Mesodermal cell (in vitro differentiated cells): Measurements from ENCODE around the gene REC8.

Source experiments
- H3K27ac ChIP-seq: 2 replicates; pipeline ENCODE4 v1.7.0; 2013; ENCODE audit warnings: mild to moderate bottlenecking, low read depth, low read length, moderate library complexity; ENCODE audit not compliant: severe bottlenecking
- H3K36me3 ChIP-seq: 2 replicates; pipeline ENCODE4 v1.7.1; 2013; ENCODE audit warnings: mild to moderate bottlenecking, low read length, moderate library complexity; ENCODE audit not compliant: control insufficient read depth, insufficient read depth
- H3K4me1 ChIP-seq: one replicate; pipeline ENCODE4 v1.7.1; 2013; ENCODE audit warnings: mild to moderate bottlenecking, low read length; ENCODE audit not compliant: insufficient read depth, control insufficient read depth, poor library complexity, severe bottlenecking
- H3K4me3 ChIP-seq: 2 replicates; pipeline ENCODE4 v1.7.0; 2013; ENCODE audit warnings: low read length, control low read depth, mild to moderate bottlenecking; ENCODE audit not compliant: insufficient read depth, poor library complexity, severe bottlenecking; ENCODE audit errors: extremely low read depth
- H3K9me3 ChIP-seq: 2 replicates; pipeline ENCODE4 v1.7.1; 2013; ENCODE audit warnings: mild to moderate bottlenecking, low read length, moderate library complexity; ENCODE audit not compliant: control insufficient read depth
- WGBS, 2 experiments: methylation state at CpG; one replicate each; pipeline ENCODE4 v1.1.5; 2013; ENCODE audit warnings: missing lambda C conversion rate in 2 of 2; ENCODE audit not compliant: insufficient coverage in 2 of 2; 5-methylcytosine and 5-hydroxymethylcytosine counted together

Gene REC8

DNA sequence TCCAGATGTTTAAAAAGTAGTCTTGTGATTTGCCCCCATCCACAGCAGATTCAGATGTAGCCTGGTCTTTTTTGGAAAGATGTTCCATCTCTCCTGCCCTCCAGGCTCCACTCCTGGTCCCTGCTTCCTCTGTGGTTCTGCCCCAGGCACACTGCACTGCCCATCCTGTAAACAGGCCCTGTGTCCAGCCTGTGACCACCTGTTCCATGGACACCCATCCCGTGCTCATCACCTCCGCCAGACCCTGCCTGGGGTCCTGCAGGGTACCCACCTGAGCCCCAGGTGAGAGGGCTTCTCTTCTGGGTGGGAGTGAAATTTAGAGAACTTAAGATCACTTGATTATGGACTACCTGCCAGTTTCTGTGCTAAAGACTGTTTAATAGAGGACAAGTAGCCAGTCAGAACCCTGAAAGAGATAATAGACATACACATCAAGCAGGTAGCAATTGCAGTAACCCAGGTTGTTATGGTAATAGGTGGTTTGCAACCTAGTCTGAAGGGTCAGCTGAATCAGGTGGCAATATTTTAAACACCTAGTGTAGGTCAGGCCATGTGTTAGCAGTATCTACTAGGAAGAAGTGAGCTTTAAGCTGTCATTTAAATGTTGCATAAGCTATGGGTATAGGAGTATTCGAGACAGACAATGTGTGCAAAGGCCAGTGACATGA lies 22.4 kb upstream of the REC8 start:
- Histone ChIP-seq H3K27ac (no peak overlapping the region), H3K36me3 (peaks cover 65% of the 10 kb centered on the region), H3K4me1 (peaks cover 9% of the 10 kb centered on the region), H3K4me3 (no peak overlapping the region), H3K9me3 (no peaks in the 10 kb centered on the region)
- 100% methylated on average over 1 of the region's 3 CpGs for WGBS, 2 experiments

DNA sequence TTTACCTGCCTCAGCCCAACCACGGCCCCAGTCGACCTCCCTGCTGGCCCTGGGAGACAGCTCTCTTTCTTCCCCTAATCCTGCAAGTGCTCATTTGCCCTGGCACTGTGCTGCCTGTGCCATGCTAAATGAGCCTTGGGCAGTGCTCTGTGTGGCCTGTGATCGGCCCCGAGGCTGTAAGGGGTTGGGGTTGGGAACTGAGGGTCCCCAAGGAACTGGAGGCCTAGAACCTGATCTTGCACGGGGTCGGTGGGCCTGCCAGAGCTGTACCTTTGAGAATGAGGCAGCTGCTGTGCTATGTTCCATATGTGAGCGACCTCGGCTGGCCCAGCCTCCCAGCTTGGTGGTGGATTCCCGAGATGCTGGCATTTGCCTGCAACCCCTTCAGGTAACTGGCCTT lies 21.8 kb upstream of the REC8 start:
- Histone ChIP-seq H3K9me3 (no peaks in the 10 kb centered on the region), H3K27ac (no peak overlapping the region), H3K36me3 (peaks cover 67% of the 10 kb centered on the region), H3K4me1 (peaks cover 9% of the 10 kb centered on the region), H3K4me3 (no peak overlapping the region)
- WGBS, 2 experiments, result 95 to 98% methylated on average over 9 of the region's 9 CpGs

DNA sequence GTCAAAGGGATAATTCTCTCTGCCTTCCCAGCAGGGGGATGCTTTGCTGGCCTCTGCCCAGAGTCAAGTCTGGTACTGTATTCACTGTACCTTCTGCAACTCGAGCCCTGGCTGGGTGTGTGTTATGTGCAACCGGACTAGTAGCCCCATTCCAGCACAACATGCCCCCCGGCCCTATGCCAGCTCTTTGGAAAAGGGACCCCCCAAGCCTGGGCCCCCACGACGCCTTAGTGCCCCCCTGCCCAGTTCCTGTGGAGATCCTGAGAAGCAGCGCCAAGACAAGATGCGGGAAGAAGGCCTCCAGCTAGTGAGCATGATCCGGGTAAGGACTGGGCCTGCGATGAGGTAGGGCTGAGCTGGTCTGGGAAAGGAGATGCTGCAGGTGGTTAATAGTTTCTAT lies 21.3 kb upstream of the REC8 start:
- no peak overlapping the region for H3K27ac ChIP-seq
- H3K9me3 ChIP-seq, result no peaks in the 10 kb centered on the region
- H3K4me1 ChIP-seq, result peaks cover 6% of the 10 kb centered on the region
- peaks cover 73% of the 10 kb centered on the region for H3K36me3 ChIP-seq
- 96 to 100% methylated on average over 7 to 8 of the region's 9 CpGs for WGBS, 2 experiments
- no peak overlapping the region for H3K4me3 ChIP-seq

DNA sequence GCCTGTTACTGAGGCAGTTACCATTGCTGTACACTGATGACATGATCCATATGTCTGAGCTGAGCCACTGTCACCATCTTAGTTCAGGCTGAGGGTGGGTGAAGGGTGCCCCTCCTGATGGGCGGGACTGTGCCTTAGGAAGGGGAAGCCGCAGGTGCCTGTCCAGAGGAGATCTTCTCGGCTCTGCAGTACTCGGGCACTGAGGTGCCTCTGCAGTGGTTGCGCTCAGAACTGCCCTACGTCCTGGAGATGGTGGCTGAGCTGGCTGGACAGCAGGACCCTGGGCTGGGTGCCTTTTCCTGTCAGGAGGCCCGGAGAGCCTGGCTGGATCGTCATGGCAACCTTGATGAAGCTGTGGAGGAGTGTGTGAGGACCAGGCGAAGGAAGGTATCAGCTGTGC lies 20.9 kb upstream of the REC8 start:
- Histone ChIP-seq H3K36me3 (peaks cover 77% of the 10 kb centered on the region), H3K27ac (no peak overlapping the region), H3K4me3 (no peak overlapping the region), H3K9me3 (no peaks in the 10 kb centered on the region), H3K4me1 (peaks cover 2% of the 10 kb centered on the region)
- 95 to 100% methylated on average over 4 to 9 of the region's 9 CpGs for WGBS, 2 experiments

DNA sequence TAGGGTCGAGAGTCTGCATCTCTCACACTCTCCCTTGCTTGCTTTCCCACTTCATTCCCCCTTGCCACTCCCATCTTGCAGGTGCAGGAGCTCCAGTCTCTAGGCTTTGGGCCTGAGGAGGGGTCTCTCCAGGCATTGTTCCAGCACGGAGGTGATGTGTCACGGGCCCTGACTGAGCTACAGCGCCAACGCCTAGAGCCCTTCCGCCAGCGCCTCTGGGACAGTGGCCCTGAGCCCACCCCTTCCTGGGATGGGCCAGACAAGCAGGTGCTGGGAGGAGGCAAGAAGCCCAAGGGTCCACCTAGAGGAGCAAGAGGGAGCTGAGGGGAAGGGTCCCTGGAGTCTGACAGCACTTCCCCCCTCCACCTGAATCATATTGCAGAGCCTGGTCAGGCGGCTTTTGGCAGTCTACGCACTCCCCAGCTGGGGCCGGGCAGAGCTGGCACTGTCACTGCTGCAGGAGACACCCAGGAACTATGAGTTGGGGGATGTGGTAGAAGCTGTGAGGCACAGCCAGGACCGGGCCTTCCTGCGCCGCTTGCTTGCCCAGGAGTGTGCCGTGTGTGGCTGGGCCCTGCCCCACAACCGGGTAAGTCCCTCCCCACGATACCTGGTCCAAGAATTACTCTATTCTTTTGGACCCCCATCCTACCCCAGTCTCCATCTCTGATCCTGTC lies 20.3 kb upstream of the REC8 start:
- 90 to 97% methylated on average over 8 to 13 of the region's 16 CpGs for WGBS, 2 experiments
- Histone ChIP-seq H3K4me3 (no peak overlapping the region), H3K27ac (no peak overlapping the region), H3K4me1 (no peaks in the 10 kb centered on the region), H3K36me3 (peaks cover 82% of the 10 kb centered on the region), H3K9me3 (no peaks in the 10 kb centered on the region)

DNA sequence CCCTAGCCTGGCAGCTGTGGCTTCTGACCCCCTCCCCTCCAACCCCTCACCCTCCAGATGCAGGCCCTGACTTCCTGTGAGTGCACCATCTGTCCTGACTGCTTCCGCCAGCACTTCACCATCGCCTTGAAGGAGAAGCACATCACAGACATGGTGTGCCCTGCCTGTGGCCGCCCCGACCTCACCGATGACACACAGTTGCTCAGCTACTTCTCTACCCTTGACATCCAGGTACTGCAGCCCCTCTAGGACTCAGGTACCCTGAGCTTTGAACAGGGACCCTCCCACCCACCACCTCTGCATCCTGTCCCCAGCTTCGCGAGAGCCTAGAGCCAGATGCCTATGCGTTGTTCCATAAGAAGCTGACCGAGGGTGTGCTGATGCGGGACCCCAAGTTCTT lies 16.8 kb upstream of the REC8 start:
- no peak overlapping the region for H3K27ac ChIP-seq
- 94 to 98% methylated on average over 9 of the region's 10 CpGs for WGBS, 2 experiments
- no peak overlapping the region for H3K4me3 ChIP-seq
- H3K36me3 ChIP-seq, result peaks cover 92% of the 10 kb centered on the region
- no peaks in the 10 kb centered on the region for H3K9me3 ChIP-seq
- no peaks in the 10 kb centered on the region for H3K4me1 ChIP-seq

DNA sequence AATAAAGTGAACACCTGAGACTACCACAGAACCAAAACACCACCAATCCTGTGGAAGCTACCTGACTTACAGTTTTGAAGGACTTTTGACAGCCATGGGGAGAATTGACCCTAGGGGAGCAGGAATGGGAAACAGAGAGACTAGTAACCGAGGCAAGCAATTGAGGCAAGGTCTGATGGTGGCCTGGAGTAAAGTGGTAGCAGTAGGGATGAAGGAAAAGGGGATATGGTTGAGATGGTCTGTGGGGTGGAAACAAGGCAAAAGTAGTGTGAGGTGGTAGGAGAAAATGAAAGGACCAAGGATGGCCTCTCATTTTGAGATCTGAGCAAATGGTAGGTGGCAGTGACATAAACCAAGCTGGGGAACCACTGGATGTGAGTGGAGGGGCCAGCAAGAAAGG lies 15.0 kb upstream of the REC8 start:
- Histone ChIP-seq H3K4me1 (no peaks in the 10 kb centered on the region), H3K9me3 (no peaks in the 10 kb centered on the region), H3K27ac (no peak overlapping the region), H3K4me3 (no peak overlapping the region), H3K36me3 (peaks cover 81% of the 10 kb centered on the region)
- WGBS, 2 experiments, result 100% methylated on average over 1 of the region's 1 CpG

DNA sequence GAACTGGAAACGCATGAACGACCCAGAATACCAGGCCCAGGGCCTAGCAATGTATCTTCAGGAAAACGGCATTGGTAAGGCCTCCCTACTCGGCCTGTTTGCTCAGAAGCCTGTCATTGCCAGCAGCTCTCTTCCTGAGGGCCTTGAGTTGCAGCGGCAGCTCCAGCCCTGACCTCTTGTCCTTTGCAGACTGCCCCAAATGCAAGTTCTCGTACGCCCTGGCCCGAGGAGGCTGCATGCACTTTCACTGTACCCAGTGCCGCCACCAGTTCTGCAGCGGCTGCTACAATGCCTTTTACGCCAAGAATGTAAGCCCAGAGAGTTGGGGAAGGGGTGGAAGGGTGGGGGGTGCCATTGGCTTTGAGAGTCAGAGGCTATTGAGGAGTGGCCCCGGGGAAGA lies 14.5 kb upstream of the REC8 start:
- peaks cover 76% of the 10 kb centered on the region for H3K36me3 ChIP-seq
- 95 to 97% methylated on average over 11 to 12 of the region's 12 CpGs for WGBS, 2 experiments

DNA sequence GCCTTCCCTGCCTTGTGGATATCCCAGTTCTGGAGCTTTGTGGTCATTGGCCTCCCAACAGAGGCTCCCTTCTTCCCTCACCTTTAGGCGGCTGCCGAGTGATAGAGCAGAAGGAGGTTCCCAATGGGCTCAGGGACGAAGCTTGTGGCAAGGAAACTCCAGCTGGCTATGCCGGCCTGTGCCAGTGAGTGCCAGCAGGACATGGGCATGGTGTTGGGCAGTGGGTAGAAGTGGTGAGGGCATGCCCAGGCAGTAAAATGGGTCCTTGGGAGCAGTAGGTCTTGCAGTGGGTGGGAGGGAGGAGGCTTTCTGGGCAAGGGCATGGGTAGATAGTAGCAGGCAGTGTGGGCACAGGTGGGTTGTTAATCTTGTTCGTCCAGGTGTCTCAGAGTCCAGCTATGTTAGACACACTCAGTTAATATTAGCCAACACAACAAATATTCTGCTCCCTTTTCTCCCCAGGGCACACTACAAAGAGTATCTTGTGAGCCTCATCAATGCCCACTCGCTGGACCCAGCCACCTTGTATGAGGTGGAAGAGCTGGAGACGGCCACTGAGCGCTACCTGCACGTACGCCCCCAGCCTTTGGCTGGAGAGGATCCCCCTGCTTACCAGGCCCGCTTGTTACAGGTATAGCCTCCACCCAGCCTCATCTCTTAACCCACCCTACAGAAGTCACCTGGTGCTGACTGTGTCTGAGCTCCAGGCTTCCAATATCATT lies 11.9 kb upstream of the REC8 start:
- Histone ChIP-seq H3K36me3 (peaks cover 72% of the 10 kb centered on the region), H3K9me3 (no peaks in the 10 kb centered on the region), H3K27ac (no peak overlapping the region), H3K4me1 (no peaks in the 10 kb centered on the region), H3K4me3 (no peak overlapping the region)
- 87 to 94% methylated on average over 7 of the region's 11 CpGs for WGBS, 2 experiments

More for the DNA sequence above, 14.5 kb upstream of the REC8 start:
- Histone ChIP-seq H3K9me3 (no peaks in the 10 kb centered on the region), H3K27ac (no peak overlapping the region), H3K4me1 (no peaks in the 10 kb centered on the region), H3K4me3 (no peak overlapping the region)

DNA sequence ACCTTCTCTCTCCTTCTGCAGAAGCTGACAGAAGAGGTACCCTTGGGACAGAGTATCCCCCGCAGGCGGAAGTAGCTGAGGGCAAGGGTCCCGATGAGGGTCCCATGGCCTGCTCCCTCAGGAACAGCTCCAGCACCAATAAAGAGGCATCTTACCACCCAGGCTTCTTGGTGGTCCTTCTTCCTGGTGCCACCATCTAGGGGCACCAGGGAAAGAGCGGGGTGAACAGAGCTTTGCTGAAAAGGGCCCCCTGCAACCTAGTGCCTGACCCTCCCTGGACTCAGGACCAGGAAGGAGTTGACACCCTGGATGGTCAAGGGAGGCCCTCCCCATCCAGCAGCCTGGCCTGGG lies 11.4 kb upstream of the REC8 start:
- WGBS, 2 experiments, result 93 to 100% methylated on average over 2 to 4 of the region's 4 CpGs

More for the DNA sequence above, 11.4 kb upstream of the REC8 start:
- Histone ChIP-seq H3K9me3 (no peaks in the 10 kb centered on the region), H3K4me1 (no peaks in the 10 kb centered on the region), H3K27ac (peak overlapping the region; percentile 59), H3K4me3 (no peak overlapping the region), H3K36me3 (peaks cover 72% of the 10 kb centered on the region)
